Activated naive CD4-positive, alpha-beta T cell treated with anti-CD3 and anti-CD28 coated beads, Interleukin-2, amount 50 U/mL, for 72 hours (primary cell): ENCODE results near the gene ERFE. TPM values are rescaled to one million over a fixed set of nuclear protein-coding genes. Genes with fewer than 3 reads are reported as not detected.
A peak's percentile ranks its signal among the peaks of the same experiment; 100 is the strongest.

ENCODE experiments used
- ATAC-seq, 2 donors: fragments of 150-1000 bp; cut with Tn5 transposase; 2 replicates each; pipeline ENCODE4 v1.10.0; 2021; ENCODE audit warnings: mild to moderate bottlenecking in 2 of 2, moderate library complexity in 2 of 2
- DNase-seq, 2 donors: peaks; one replicate each; pipeline ENCODE4 v3.0.0; 2021 to 2022; ENCODE audit warnings: low spot score in 2 of 2
- H3K27ac Mint-ChIP-seq, 2 donors: one replicate each; pipeline ENCODE4 v1.8.0; 2022; ENCODE audit warnings: mild to moderate bottlenecking in 2 of 2, mixed read lengths in 2 of 2
- H3K36me3 Mint-ChIP-seq, 2 donors: one replicate each; pipeline ENCODE4 v1.8.0; 2022; ENCODE audit warnings: mixed read lengths in 2 of 2
- H3K9me3 Mint-ChIP-seq, 2 donors: one replicate each; pipeline ENCODE4 v1.8.0; 2022; ENCODE audit warnings: mixed read lengths in 2 of 2
- total RNA-seq, 2 donors: library from RNA; stranded (reverse); gene quantifications; one replicate each; pipeline ENCODE4 v1.2.3, GENCODE V29; 2022

The ERFE gene
- total RNA-seq, 2 donors from 2014 or later, result 0.60 TPM; not detected in 1

- Mint-ChIP-seq H3K27ac (no peak overlapping the region), H3K36me3 (no peaks in the 10 kb centered on the region), H3K9me3 (no peaks in the 10 kb centered on the region)
- DNase-seq (no peak), ATAC-seq (no peak)
Observed at GRCh38 chr2:238145046-238145445, 13.7 kb upstream of the ERFE start.

- DNase-seq (no peak), ATAC-seq (no peak)
- no peak overlapping the region for H3K27ac Mint-ChIP-seq
- no peaks in the 10 kb centered on the region for H3K36me3 Mint-ChIP-seq
- H3K9me3 Mint-ChIP-seq, result no peaks in the 10 kb centered on the region
Observed at GRCh38 chr2:238145851-238146250, 12.9 kb upstream of the ERFE start.

GRCh38 chr2:238146884-238147544 is 11.8 kb upstream of the ERFE start:
- Mint-ChIP-seq H3K36me3 (no peaks in the 10 kb centered on the region), H3K9me3 (no peaks in the 10 kb centered on the region), H3K27ac (no peak overlapping the region)
- DNase-seq (no peak), ATAC-seq (no peak)

- H3K9me3 Mint-ChIP-seq, result peaks cover 0 to 2% of the 10 kb centered on the region in 2 donors
- no peak for ATAC-seq
- no peak for DNase-seq
- H3K36me3 Mint-ChIP-seq, result no peaks in the 10 kb centered on the region
- no peak overlapping the region for H3K27ac Mint-ChIP-seq
Observed at GRCh38 chr2:238148981-238149380, 9.8 kb upstream of the ERFE start.

GRCh38 chr2:238149841-238150572 is 8.8 kb upstream of the ERFE start:
- Mint-ChIP-seq H3K27ac (no peak overlapping the region), H3K36me3 (no peaks in the 10 kb centered on the region), H3K9me3 (peaks cover 0 to 8% of the 10 kb centered on the region in 2 donors)
- DNase-seq (no peak), ATAC-seq (no peak)

GRCh38 chr2:238150686-238151085 is 8.1 kb upstream of the ERFE start:
- ATAC-seq (no peak), DNase-seq (no peak)
- H3K36me3 Mint-ChIP-seq, result no peaks in the 10 kb centered on the region
- H3K27ac Mint-ChIP-seq, result no peak overlapping the region
- peaks cover 0 to 8% of the 10 kb centered on the region in 2 donors for H3K9me3 Mint-ChIP-seq

- H3K27ac Mint-ChIP-seq, result no peak overlapping the region
- H3K9me3 Mint-ChIP-seq, result peaks cover 0 to 8% of the 10 kb centered on the region in 2 donors
- no peaks in the 10 kb centered on the region for H3K36me3 Mint-ChIP-seq
- DNase-seq (no peak), ATAC-seq (no peak)
Observed at GRCh38 chr2:238151205-238151604, 7.6 kb upstream of the ERFE start.

GRCh38 chr2:238151628-238152235 is 7.0 kb upstream of the ERFE start:
- Mint-ChIP-seq H3K9me3 (peaks cover 0 to 8% of the 10 kb centered on the region in 2 donors), H3K36me3 (no peaks in the 10 kb centered on the region), H3K27ac (no peak overlapping the region)
- ATAC-seq (peak in 1 of 2 donors; percentile 9), DNase-seq (no peak)

GRCh38 chr2:238152771-238153688 is 5.7 kb upstream of the ERFE start:
- peaks cover 0 to 8% of the 10 kb centered on the region in 2 donors for H3K9me3 Mint-ChIP-seq
- H3K27ac Mint-ChIP-seq, result no peak overlapping the region
- H3K36me3 Mint-ChIP-seq, result no peaks in the 10 kb centered on the region
- DNase-seq (no peak), ATAC-seq (no peak)

- Mint-ChIP-seq H3K36me3 (no peaks in the 10 kb centered on the region), H3K27ac (no peak overlapping the region), H3K9me3 (peaks cover 0 to 8% of the 10 kb centered on the region in 2 donors)
- DNase-seq (no peak), ATAC-seq (no peak)
Observed at GRCh38 chr2:238154570-238154969, 4.2 kb upstream of the ERFE start.

- ATAC-seq (no peak), DNase-seq (no peak)
- peaks cover 0 to 8% of the 10 kb centered on the region in 2 donors for H3K9me3 Mint-ChIP-seq
- no peaks in the 10 kb centered on the region for H3K36me3 Mint-ChIP-seq
- no peak overlapping the region for H3K27ac Mint-ChIP-seq
Observed at GRCh38 chr2:238155051-238155760, 3.6 kb upstream of the ERFE start.

GRCh38 chr2:238155761-238156694 is 2.7 kb upstream of the ERFE start:
- DNase-seq (no peak), ATAC-seq (no peak)
- Mint-ChIP-seq H3K9me3 (peaks cover 0 to 8% of the 10 kb centered on the region in 2 donors), H3K36me3 (no peaks in the 10 kb centered on the region), H3K27ac (no peak overlapping the region)

- H3K27ac Mint-ChIP-seq, result no peak overlapping the region
- peaks cover 0 to 8% of the 10 kb centered on the region in 2 donors for H3K9me3 Mint-ChIP-seq
- DNase-seq (no peak), ATAC-seq (no peak)
- no peaks in the 10 kb centered on the region for H3K36me3 Mint-ChIP-seq
Observed at GRCh38 chr2:238157506-238158017, 1.2 kb upstream of the ERFE start.

GRCh38 chr2:238158018-238158508 is 707 bp upstream of the ERFE start:
- no peaks in the 10 kb centered on the region for H3K36me3 Mint-ChIP-seq
- DNase-seq (no peak), ATAC-seq (no peak)

GRCh38 chr2:238159071-238159539 is 335 bp downstream of the ERFE start:
- Mint-ChIP-seq H3K27ac (no peak overlapping the region), H3K36me3 (no peaks in the 10 kb centered on the region), H3K9me3 (peaks cover 0 to 5% of the 10 kb centered on the region in 2 donors)
- DNase-seq, result peak in 1 of 2 donors; percentile 43
- ATAC-seq, result peak; percentile 55 to 64

More at GRCh38 chr2:238158018-238158508, 707 bp upstream of the ERFE start:
- Mint-ChIP-seq H3K27ac (no peak overlapping the region), H3K9me3 (peaks cover 0 to 8% of the 10 kb centered on the region in 2 donors)
